Esophagus (tissue), 2 donors: ENCODE results near the gene AGBL4. TPM values are rescaled to one million over a fixed set of nuclear protein-coding genes. Genes with fewer than 3 reads are reported as not detected.

ENCODE experiments used
- H3K27ac ChIP-seq, 2 donors: one replicate each; pipeline ENCODE4 v1.5.1; 2013; ENCODE audit warnings: low read depth in 2 of 2, mild to moderate bottlenecking in 2 of 2, inconsistent platforms in 1 of 2, low read length in 1 of 2, moderate library complexity in 1 of 2
- H3K27me3 ChIP-seq, 2 donors: one replicate each; pipeline ENCODE4 v1.6.1; 2013; ENCODE audit warnings: low read length in 2 of 2, control low read depth in 1 of 2, mild to moderate bottlenecking in 1 of 2; ENCODE audit not compliant: insufficient read depth in 2 of 2, control insufficient read depth in 1 of 2
- H3K36me3 ChIP-seq, 2 donors: one replicate each; pipeline ENCODE4 v1.6.1; 2013; ENCODE audit warnings: low read length in 1 of 2; ENCODE audit not compliant: control insufficient read depth in 2 of 2, insufficient read depth in 2 of 2
- H3K4me1 ChIP-seq, 2 donors: one replicate each; pipeline ENCODE4 v1.6.1; 2013; ENCODE audit warnings: low read length in 1 of 2; ENCODE audit not compliant: control insufficient read depth in 2 of 2, insufficient read depth in 2 of 2
- H3K4me3 ChIP-seq, 2 donors: one replicate each; pipeline ENCODE4 v1.5.1; 2013; ENCODE audit warnings: low read length in 2 of 2, mild to moderate bottlenecking in 2 of 2, low read depth in 1 of 2, moderate library complexity in 1 of 2
- H3K9me3 ChIP-seq, 2 donors: one replicate each; pipeline ENCODE4 v1.6.1; 2013; ENCODE audit warnings: mild to moderate bottlenecking in 2 of 2, low read depth in 1 of 2, low read length in 1 of 2, moderate library complexity in 1 of 2; ENCODE audit not compliant: control insufficient read depth in 2 of 2, insufficient read depth in 1 of 2
- WGBS, 2 donors: extraction: QIAGEN DNeasy Blood & Tissue Kit; methylation state at CpG; one replicate each; pipeline ENCODE4 v1.1.7; 2013; 5-methylcytosine and 5-hydroxymethylcytosine counted together
- polyA plus RNA-seq, 2 donors: library from polyadenylated mRNA; stranded (reverse); fragments of 200-250 nt; gene quantifications; one replicate each; pipeline ENCODE4 v1.2.3, GENCODE V29; 2013
- donor health status: healthy with polysubstance abuse.
- donor health status: Bipolar disorder and iron deficiency.

AGBL4 gene
- polyA plus RNA-seq, 2 donors: 0.02 TPM; not detected in 1

- Histone ChIP-seq H3K4me3 (no peak overlapping the region), H3K4me1 (no peaks in the 10 kb centered on the region), H3K27ac (no peak overlapping the region), H3K9me3 (no peaks in the 10 kb centered on the region), H3K27me3 (no peaks in the 10 kb centered on the region), H3K36me3 (no peaks in the 10 kb centered on the region)
- WGBS, 2 donors: 57 to 63% methylated on average over 3 of the region's 3 CpGs
These were observed 1056.4 kb downstream of the AGBL4 start for GRCh38 chr1:48967318-48967717.

- H3K9me3 ChIP-seq: no peaks in the 10 kb centered on the region
- no peaks in the 10 kb centered on the region for H3K27me3 ChIP-seq
- no peaks in the 10 kb centered on the region for H3K4me1 ChIP-seq
- H3K36me3 ChIP-seq: no peaks in the 10 kb centered on the region
- no peak overlapping the region for H3K27ac ChIP-seq
- no peak overlapping the region for H3K4me3 ChIP-seq
These were observed 1057.2 kb downstream of the AGBL4 start for GRCh38 chr1:48966583-48966982.

- Histone ChIP-seq H3K27me3 (no peaks in the 10 kb centered on the region), H3K27ac (no peak overlapping the region), H3K9me3 (no peaks in the 10 kb centered on the region), H3K4me1 (peaks cover 0 to 2% of the 10 kb centered on the region in 2 donors), H3K4me3 (no peak overlapping the region), H3K36me3 (no peaks in the 10 kb centered on the region)
These were observed 1063.4 kb downstream of the AGBL4 start for GRCh38 chr1:48960320-48960719.

- Histone ChIP-seq H3K36me3 (no peaks in the 10 kb centered on the region), H3K27me3 (no peaks in the 10 kb centered on the region), H3K4me1 (no peaks in the 10 kb centered on the region), H3K27ac (no peak overlapping the region), H3K9me3 (no peaks in the 10 kb centered on the region), H3K4me3 (no peak overlapping the region)
These were observed 1068.0 kb downstream of the AGBL4 start for GRCh38 chr1:48955774-48956173.

GRCh38 chr1:48953617-48954016 is 1070.1 kb downstream of the AGBL4 start:
- WGBS, 2 donors: 91% methylated on average over 3 of the region's 3 CpGs

GRCh38 chr1:48948562-48948961 is 1075.2 kb downstream of the AGBL4 start:
- WGBS, 2 donors: 68 to 72% methylated on average over 1 of the region's 1 CpG
- Histone ChIP-seq H3K36me3 (no peaks in the 10 kb centered on the region), H3K4me3 (no peak overlapping the region), H3K4me1 (no peaks in the 10 kb centered on the region), H3K27ac (no peak overlapping the region), H3K9me3 (no peaks in the 10 kb centered on the region), H3K27me3 (no peaks in the 10 kb centered on the region)

More at GRCh38 chr1:48953617-48954016, 1070.1 kb downstream of the AGBL4 start:
- H3K9me3 ChIP-seq: no peaks in the 10 kb centered on the region
- H3K36me3 ChIP-seq: no peaks in the 10 kb centered on the region
- H3K4me3 ChIP-seq: no peak overlapping the region
- H3K27ac ChIP-seq: no peak overlapping the region
- H3K27me3 ChIP-seq: no peaks in the 10 kb centered on the region
- H3K4me1 ChIP-seq: no peaks in the 10 kb centered on the region

- H3K27ac ChIP-seq: no peak overlapping the region
- no peak overlapping the region for H3K4me3 ChIP-seq
- H3K9me3 ChIP-seq: no peaks in the 10 kb centered on the region
- H3K36me3 ChIP-seq: no peaks in the 10 kb centered on the region
- no peaks in the 10 kb centered on the region for H3K4me1 ChIP-seq
- 59 to 62% methylated on average over 13 of the region's 13 CpGs for WGBS, 2 donors
- no peaks in the 10 kb centered on the region for H3K27me3 ChIP-seq
These were observed 1075.8 kb downstream of the AGBL4 start for GRCh38 chr1:48947761-48948537.

- Histone ChIP-seq H3K4me3 (no peak overlapping the region), H3K27ac (no peak overlapping the region), H3K27me3 (no peaks in the 10 kb centered on the region), H3K4me1 (no peaks in the 10 kb centered on the region), H3K9me3 (no peaks in the 10 kb centered on the region), H3K36me3 (no peaks in the 10 kb centered on the region)
- 82% methylated on average over 2 of the region's 2 CpGs for WGBS, 2 donors
These were observed 1077.7 kb downstream of the AGBL4 start for GRCh38 chr1:48946070-48946469.

GRCh38 chr1:48944811-48945210 is 1078.9 kb downstream of the AGBL4 start:
- Histone ChIP-seq H3K4me1 (no peaks in the 10 kb centered on the region), H3K27me3 (no peaks in the 10 kb centered on the region), H3K9me3 (no peaks in the 10 kb centered on the region), H3K27ac (no peak overlapping the region), H3K36me3 (no peaks in the 10 kb centered on the region), H3K4me3 (no peak overlapping the region)

- Histone ChIP-seq H3K9me3 (no peaks in the 10 kb centered on the region), H3K36me3 (no peaks in the 10 kb centered on the region), H3K27ac (no peak overlapping the region), H3K27me3 (no peaks in the 10 kb centered on the region), H3K4me3 (no peak overlapping the region), H3K4me1 (no peaks in the 10 kb centered on the region)
- WGBS, 2 donors: 72 to 76% methylated on average over 5 of the region's 5 CpGs
These were observed 1079.9 kb downstream of the AGBL4 start for GRCh38 chr1:48943826-48944225.
